B cell (primary cell): Measurements from ENCODE around the gene MYH10.
"Not testable (repeated sequence)": the region's sequence is repeated elsewhere in the genome, so short reads cannot be mapped to it uniquely, and the experiment has no call there.

Source experiments
- CTCF ChIP-seq: fragments of 200-600 bp; IDR thresholded peaks from one replicate; pipeline ENCODE4 v1.8.0; 2022; ENCODE audit warnings: antibody characterized with exemption, mild to moderate bottlenecking
- EZH2 ChIP-seq: IDR thresholded peaks from 2 replicates; pipeline ENCODE4 v1.6.1; 2012; ENCODE audit warnings: borderline replicate concordance, low read depth, mild to moderate bottlenecking, moderate library complexity, low read length; ENCODE audit not compliant: insufficient read depth, poor library complexity, severe bottlenecking

DNA sequence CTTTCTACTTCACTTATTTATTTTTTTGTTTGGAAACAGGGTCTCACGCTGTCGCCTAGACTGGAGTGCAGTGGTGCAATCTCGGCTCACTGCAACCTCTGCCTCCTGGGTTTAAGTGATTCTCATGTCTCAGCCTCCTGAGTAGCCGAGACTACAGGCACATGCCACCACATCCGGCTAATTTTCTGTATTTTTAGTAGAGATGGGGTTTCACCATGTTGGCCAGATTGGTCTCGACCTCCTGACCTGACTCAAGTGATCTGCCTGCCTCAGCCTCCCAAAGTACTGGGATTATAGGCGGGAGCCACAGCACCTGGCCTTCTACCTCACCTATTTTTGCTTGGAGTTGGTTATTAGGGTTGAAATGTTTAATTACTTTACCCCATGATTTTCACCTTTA is 90.5 kb downstream of the MYH10 start:
- TF ChIP-seq EZH2, CTCF: not testable (repeated sequence)
